ENCODE measurements around the gene PROB1.

Gene PROB1

DNA sequence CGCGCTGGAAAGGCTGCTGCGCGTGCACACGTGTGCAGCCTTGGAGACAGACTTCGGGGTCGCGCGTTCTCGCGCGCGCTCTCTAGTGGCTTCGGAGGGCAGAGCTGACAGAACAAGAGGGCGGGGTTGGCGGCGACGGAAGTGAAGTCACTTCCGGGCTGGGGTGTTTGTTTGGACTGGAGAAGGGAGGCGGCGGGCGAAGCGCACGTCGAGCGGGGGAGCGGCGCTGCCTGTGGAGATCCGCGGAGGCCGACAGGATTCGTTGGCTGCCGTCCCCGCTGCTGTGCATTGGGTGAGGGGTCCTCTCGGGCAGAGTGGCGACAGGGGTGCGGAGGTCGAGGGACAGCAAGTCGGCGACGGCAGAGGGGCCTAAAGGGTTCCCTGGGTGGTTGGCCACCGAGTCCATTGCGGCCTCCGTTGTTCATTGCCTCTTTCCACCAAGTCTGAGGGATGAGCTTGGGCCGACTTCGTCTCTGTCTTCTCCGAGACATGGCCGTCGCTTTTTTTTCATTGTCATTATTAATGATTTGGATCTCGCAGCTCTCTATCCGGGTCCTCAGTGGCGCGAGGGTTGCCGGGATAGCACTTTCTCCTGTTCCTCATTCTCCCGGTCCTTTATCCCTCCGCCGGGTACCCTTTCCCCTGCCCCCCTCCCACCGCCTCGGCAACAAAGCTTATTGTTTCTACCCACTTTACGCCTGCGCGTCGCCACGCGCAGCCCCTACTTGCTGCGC lies 53.0 kb downstream of the PROB1 start, which contains the start of gene PAIP2:
TSS of gene PAIP2 (plus strand) at position 166 of the 734 bp plus-strand sequence. CDS start 21,931 bp downstream, outside the sequence.
- peak; percentile 96 for DNase-seq (ENCODE audit: low spot score)

- DNase-seq (ENCODE audit: low spot score) = no peak
These were observed 53.7 kb downstream of the PROB1 start for GRCh38 chr5:139341187-139341688.

Data from AG08395 (cell line).